GM12872 (cell line): ENCODE results near the gene SYDE2.

Experiments
- TF ChIP-seq, protein P1 (sequence below): IDR thresholded peaks from 3 replicates; pipeline ENCODE4 v1.5.1; 2011; ENCODE audit warnings: low read depth, mild to moderate bottlenecking, low read length, moderate library complexity; ENCODE audit not compliant: insufficient read depth

The SYDE2 gene

DNA sequence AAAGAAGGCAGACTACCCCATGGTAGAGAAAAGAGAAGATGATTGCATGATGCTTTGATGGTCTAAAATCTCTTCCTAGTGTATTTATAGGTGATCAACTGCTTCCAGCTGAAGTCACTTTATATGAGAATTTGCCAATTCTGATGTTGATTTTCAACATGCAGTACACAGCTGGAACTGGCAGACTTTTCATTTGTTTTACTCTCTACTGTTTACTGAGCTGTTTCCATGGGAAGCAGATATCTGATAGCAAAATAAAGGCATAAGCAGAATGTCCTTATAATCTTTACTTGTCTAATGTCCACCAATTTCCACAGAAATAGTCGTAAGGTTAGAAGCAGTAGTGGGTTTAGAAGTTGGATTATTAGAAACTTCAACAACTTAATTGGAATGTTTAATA lies 74.9 kb downstream of the SYDE2 start:
- TF ChIP-seq, protein P1, sequence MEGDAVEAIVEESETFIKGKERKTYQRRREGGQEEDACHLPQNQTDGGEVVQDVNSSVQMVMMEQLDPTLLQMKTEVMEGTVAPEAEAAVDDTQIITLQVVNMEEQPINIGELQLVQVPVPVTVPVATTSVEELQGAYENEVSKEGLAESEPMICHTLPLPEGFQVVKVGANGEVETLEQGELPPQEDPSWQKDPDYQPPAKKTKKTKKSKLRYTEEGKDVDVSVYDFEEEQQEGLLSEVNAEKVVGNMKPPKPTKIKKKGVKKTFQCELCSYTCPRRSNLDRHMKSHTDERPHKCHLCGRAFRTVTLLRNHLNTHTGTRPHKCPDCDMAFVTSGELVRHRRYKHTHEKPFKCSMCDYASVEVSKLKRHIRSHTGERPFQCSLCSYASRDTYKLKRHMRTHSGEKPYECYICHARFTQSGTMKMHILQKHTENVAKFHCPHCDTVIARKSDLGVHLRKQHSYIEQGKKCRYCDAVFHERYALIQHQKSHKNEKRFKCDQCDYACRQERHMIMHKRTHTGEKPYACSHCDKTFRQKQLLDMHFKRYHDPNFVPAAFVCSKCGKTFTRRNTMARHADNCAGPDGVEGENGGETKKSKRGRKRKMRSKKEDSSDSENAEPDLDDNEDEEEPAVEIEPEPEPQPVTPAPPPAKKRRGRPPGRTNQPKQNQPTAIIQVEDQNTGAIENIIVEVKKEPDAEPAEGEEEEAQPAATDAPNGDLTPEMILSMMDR: no peak

DNA sequence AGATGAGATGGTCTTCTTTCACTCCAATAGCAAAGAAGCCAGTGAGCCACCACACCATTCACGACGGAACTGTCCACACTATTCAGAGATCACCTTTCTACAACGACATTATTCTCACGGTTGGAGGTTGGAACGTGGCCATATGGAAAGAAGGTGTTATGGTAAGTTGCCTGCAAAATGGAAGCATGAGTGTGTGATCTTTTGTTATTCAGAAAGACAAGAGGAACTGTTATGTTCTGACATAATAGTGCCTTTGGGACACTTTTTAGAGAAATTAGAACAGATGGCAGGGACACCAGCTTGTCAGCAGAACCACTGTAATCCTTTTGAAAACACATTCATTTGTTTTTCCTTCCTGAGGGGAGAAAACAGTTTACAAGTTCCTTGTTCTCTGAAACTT lies 76.7 kb downstream of the SYDE2 start:
- TF ChIP-seq, protein P1: no peak

DNA sequence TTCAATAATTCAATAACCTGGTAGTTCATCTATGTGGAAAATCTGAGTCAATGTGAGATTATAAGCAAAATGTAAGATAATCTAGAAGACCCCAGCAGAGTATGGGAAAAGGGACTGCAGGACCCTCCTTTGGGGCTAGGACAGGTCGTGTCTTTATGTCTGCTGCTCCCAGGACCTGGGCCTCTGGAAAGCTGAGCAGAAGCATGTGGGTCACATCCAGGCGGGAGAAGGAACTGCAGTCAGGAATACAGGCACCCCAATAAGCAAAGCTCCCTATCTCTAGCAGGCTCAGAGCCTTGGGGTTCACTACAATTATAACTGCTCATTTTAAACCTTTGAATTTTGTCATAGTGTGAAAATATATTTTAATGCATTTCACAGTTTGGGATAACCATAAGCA lies 78.6 kb downstream of the SYDE2 start:
- TF ChIP-seq, protein P1: no peak

DNA sequence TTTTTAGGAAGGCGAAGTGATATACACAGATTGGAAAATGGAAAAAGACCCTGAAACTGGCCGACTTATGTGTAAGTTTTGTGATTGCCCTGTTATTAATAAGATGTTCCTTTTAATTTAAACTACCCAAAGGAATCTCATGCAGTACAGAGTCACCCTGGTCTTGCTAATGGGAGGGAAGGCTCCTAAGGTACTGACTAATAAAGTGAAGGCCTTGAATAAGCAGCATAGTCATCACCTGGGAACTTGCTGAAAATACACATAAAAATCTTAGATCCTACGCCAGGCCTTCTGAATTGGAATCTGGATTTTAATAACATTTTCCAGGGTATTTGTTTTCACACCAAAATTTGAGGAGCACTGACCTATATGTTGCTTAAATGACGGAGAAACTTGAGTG lies 79.1 kb downstream of the SYDE2 start:
- TF ChIP-seq, protein P1: no peak

DNA sequence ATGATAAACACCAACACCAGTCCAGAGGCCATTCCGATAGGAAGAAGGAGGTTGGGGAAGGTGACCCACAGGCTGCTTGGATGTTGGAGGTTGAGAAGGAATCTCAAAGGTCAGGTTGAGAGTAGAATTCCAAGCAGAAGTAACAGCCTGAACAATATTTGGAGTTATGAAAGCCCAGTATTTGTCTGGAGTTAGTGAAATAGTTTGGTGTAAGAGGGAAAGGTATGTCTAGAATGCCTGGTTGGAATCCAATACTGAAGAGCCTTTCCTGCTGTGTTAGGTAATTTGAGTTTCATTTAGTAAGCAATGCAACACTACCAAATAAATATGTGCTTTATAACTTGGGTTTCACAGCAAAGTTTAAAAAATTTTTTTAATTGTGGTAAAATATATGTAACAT lies 82.1 kb downstream of the SYDE2 start:
- TF ChIP-seq, protein P1: no peak

DNA sequence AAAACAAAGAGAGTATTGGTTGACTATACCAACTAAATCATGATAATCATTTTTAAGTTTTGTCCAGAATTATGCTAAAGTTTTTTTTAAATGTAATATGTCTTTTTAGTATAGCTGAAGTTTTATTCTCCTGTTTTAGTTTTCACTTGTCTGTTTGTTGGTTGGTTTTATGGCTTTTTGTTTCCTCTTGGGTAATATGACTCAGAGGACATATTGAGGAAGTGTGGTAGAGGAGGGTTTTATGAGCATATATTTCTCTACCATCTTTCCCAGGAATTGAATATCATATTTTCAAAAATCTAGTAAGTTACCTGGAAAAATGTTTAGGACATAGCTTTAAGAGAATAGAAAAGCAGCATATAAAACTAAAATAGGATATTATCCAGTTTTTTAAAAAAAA lies 84.0 kb downstream of the SYDE2 start:
- TF ChIP-seq, protein P1: no peak

DNA sequence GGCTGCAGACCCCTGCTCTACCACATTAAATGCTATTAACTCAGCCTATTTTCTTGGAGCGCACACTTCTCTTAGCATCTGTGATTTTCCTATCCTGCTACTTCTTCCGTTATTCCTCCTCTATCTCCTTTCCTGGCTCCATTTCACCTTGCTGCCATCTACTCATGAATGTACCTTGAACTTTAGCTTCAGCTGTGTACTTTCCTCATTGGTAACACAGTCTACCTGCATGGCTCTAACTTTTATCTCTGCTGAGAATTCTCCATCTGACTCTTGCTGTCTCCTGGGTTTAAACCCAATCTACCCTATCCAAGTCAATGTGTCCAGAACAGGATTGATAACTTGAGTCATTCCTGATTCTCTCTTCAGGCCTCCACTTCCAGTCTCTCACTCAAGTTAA lies 84.9 kb downstream of the SYDE2 start:
- TF ChIP-seq, protein P1: no peak

DNA sequence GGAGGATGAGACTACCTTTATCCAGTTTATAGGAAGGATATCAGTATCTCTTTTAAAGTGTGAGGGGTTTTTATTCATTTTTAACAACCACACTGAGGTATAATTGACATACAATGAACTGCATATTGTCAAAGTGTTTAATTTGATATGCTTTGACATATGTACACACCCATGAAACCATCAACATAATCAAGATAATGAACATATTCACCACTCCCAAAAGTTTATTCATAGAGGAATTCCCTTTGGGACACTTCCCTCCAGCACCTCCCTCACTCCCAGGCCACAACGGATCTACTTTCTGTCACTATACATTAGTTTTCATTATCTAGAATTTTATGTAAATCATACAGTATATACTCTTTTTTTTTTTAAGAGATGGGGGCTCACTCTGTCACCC lies 89.1 kb downstream of the SYDE2 start:
- TF ChIP-seq, protein P1: no peak
